GM19240 (cell line): Measurements from ENCODE around the gene WWOX.

ENCODE experiments used
- DNase-seq: peaks from one replicate; pipeline ENCODE4 v3.0.0; 2011; ENCODE audit warnings: low spot score; ENCODE audit not compliant: insufficient read length

WWOX gene

DNA sequence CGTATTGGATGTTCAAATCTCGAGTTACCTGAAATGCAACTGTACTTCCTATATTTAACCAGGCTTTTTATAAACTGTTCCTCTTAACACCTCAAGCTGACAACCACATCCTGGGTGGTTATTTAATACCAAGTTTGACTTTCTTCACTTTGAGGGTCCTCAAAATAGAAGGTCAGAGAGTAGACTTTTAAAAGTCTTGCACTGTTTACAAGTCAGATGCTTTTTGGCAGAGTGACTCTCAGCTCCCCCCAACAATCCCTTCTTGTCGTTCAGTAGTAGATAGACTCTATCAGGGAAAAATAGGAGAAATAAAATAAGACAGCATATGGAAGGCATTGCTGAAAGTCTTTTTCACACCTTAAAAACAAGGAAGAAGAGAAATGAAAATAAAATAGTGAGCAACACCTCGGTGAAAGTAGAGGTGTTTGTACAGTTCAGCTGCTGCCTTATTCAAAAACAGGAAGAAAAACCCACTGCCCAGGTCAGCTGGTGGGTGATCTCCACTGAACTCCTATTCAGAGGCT, 650.4 kb downstream of the WWOX start:
- DNase-seq = no peak

- no peak for DNase-seq
These were observed 651.2 kb downstream of the WWOX start for GRCh38 chr16:78750611-78751010.

GRCh38 chr16:78751601-78752000, 652.1 kb downstream of the WWOX start:
- DNase-seq = no peak

GRCh38 chr16:78754713-78755112, 655.3 kb downstream of the WWOX start:
- DNase-seq = no peak

DNA sequence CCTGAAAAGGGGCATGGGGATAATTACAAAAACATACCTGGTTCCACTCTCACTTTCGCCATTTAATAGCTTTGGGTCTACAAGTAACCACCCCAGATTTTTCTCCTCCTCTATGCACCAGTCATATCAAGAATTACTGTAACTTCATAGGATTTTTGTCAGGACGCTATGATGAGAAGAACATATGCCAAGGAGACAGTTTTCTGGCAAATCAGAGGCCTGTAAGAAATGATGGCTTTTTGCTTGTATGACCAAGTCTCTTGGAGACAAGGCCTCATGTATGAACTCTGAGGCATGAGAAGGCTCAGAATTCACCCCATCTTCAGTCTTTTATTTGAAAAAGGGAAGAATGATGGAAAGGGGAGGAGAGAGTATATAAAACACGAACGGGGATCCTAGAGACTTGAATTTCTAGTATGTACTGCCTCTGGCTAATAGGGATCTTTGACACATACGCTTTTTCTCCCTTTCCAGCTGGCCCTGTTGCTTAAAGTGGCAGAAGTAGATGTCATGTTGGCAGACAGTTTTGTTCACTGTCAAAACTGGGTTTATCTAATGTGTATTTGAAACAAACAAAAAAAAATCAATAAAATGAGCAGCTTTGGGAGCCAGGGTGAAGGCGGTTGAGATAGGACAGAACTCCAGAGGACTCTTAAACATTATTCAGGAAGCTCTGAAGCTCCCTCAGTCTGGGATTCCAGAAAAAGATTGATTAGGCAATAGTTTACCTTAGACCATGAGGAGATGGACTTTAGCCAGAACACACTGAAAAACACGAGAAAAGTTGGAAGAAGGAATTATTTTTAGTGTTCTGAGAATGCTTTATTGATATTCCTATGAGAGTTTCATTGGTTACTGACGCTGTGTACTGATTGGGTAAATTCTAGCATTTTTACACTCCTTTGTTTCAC, 656.6 kb downstream of the WWOX start:
- DNase-seq = no peak

DNA sequence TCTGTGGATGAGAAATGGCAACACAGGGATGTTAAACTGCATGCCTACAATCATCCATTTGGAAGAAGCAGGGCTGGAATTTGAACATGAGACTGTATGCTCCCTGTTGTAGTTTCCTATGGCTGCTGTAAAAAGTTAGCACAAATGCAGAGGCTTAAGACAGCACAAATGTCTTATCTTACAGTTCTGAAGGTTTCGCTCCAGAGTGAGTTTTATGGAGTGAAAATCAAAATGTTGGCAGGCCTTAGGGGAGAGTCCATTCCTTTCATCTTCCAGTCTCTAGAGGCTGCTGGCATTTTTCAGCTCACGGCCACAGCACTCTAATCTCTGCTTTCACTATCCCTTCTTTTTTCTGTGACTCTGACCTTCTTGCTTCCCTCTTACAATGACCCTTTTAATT, 660.1 kb downstream of the WWOX start:
- no peak for DNase-seq

GRCh38 chr16:78760611-78761010, 661.2 kb downstream of the WWOX start:
- no peak for DNase-seq

- peak; percentile 26 for DNase-seq
These were observed 662.0 kb downstream of the WWOX start for GRCh38 chr16:78761427-78761826.

GRCh38 chr16:78762222-78762621, 662.8 kb downstream of the WWOX start:
- DNase-seq = no peak

GRCh38 chr16:78763821-78764440, 664.5 kb downstream of the WWOX start:
- DNase-seq = no peak

DNA sequence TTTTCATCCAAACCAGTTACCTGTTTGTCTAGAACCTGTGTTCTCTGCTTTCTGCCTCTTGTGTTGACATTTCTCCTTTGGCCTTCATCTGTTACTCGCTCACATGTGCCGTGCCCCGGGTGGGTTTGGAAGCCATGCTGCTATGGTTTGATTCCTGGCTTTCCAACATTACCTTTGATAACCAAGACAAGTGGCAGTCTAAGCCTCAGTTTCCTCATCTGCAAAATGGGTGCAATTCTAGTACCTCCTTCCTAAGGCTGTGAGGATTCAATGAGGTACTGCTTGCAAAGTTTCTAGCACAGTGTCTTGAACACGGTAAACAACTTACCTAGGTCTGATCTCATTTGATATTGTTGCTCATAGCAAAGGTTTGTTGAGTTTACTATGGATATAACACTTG, 665.0 kb downstream of the WWOX start:
- no peak for DNase-seq

GRCh38 chr16:78768226-78768625, 668.8 kb downstream of the WWOX start:
- DNase-seq = no peak

- no peak for DNase-seq
These were observed 669.3 kb downstream of the WWOX start for GRCh38 chr16:78768718-78769117.

DNA sequence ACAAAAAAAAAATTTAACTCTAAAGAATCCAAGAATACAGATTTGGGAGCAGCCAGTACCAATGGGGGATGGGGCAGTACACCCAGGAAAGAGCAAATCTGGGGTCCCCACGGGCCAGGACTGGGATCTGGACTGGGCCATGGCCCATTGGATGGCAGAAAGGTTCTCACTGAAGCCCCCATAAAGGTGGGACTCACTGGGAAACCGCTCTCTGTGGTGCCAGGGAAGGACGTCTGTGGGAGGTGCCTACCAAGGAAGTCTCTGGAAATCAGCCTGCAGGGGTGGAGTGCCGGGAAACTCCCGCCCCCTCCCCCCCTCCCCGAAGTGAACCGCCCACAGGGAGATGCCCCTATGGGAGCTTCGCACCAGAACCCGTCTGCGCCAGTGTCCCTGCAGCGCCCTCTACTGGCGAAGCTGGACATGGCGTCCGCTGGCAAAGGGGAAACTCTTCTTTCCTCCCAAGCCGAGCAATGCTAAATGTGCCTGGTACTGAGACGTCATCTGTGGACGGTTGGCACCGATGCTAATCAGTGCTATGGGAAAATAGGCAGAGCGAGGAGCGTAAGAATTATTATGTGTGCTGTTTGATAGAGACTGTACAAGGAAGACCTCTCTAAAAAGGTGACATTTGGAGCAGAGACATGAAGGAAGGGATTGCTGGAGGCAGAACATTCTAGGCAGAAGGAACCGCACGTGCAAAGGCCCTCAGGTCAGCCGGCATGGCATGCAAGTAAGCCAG, 671.1 kb downstream of the WWOX start:
- peak; percentile 62 for DNase-seq

- no peak for DNase-seq
These were observed 673.8 kb downstream of the WWOX start for GRCh38 chr16:78773291-78773702.

- no peak for DNase-seq
These were observed 674.3 kb downstream of the WWOX start for GRCh38 chr16:78773706-78774105.

DNA sequence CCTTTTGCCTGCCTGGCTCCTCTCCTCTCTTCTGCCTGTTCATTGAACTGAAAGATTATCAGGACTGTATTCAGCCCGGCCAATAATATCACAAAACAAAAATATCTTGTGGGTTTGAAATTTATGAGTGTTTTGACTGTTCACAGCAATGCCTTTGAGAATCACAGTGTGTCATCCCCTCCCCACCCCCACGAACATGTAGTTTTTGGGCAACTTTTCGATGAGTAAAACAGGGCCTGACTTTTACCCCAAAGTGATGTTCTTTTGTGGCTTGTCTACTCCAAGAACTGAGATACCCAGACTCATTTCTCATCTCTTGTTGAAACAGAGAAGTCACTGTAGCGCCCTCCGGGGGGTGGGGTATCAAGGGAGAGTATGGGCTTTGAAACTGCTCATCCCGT, 675.7 kb downstream of the WWOX start:
- DNase-seq = no peak

DNA sequence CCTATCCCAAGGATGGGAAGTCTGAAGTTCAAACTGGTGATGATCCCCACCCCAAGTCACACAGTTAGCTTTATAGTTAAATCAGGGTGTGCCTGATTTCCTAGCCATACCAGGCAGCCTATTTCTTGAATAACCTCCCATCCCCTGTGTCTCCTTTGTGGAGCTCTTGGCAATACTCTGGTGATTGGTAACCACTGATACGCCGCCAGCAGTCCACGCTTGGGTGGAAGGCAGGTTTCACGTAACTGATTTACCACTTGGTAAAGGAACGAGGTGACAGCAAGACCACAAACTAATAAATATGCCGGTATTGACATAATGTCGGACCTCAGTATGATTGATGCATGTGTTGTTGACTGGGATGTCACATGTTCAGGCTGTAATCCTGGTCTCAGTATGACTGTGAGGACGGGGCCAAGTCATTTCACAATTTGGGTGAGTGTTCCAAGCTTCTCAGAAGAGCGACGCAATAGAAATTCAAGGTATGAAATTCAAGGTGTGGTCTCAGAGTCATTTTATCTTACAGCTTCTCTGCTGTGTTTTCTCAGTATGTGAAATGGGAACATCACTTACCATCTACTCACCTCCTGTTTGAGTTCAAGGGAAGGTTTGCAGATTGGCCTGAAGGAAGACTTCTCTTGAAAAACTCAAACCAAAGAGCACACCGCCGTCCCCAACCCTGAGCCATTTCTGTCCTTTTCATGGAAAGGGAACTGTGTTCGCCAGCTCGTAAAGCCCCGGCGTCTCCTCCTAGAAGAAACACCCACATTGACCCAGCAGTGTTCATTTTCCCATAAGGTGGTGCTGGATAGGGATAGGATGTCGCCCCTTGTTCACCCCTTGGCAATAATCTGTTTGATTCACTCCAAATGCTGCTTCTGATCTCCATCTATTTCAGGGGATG, 678.9 kb downstream of the WWOX start:
- no peak for DNase-seq

DNA sequence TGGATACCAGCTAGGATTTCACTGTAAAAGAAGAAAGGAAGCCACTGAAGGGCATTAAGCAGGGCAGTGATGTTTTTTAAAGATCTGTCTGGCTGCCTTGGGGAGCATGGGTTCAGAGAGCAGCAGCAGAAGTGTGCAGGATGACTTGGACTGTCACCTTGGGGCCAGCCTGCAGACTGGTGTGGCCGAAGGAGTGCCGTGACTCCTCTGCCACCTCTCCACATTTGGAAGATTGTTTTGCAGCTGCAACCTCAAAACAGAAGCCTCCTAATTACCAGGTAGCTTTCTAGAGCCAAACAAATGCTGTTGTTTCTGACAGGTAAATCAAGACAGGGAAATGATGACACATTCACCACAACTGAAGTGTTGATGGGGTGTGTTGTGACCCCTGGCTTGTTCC, 681.4 kb downstream of the WWOX start:
- no peak for DNase-seq

- DNase-seq = no peak
These were observed 683.1 kb downstream of the WWOX start for GRCh38 chr16:78782572-78782971.

GRCh38 chr16:78783570-78784079, 684.2 kb downstream of the WWOX start:
- DNase-seq = no peak
